ENCODE data around the gene KCNQ1.

KCNQ1 gene

DNA sequence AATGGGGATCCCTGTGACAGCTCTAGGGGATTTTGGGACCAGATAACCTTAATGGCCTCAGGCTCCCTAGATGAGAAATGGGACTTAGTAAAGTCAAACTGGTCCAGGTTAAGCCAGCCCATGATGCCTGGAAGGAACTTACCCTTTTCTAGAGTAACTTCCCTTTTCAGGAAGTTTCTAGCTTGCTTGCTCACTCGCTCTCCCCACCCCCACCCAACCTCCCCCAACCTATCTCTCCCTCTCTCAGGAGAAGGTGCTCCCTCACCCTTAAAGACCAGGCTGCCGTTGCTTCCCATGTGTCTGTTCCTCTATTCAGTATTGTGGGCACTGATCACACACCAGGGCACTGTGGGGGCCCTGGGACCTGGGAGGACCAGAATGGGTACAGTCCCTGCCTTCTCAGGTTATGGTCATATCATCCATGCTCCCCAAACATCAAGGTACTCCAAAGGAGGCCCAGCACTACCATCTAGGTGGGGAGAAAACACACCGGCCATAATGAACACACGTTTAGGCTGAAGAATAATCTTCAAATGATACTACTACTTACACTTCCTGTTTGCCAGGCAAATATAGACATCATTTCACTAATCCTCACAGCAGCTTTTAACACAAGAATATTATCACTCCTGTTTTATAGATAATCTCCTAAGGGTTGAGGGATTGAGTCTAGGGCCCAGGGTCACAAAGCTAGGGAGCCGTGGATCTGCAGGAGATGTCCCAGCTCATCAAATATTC, 236.8 kb downstream of the KCNQ1 start:
- DNase-seq (ENCODE audit: low read depth, low spot score) = no peak

DNA sequence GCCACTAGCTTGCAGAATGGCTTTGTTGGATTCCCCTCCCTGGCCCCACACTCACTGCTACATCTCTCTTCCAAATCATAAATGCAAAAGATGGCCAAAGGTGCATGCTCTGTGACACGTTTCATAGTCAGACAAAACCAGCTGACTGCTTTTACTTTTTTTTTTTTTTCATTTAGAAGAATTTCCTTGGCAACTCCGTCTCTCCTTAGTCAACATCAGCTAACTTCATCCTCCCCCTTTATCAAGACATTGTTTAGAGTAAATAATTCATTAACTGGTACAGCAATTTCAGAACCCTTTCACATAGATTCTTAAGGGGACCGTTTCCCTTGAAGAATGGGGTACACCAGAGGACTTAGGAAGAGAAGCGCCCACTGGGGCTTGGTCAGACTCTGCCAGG, 239.0 kb downstream of the KCNQ1 start:
- no peak for DNase-seq (ENCODE audit: low read depth, low spot score)

DNA sequence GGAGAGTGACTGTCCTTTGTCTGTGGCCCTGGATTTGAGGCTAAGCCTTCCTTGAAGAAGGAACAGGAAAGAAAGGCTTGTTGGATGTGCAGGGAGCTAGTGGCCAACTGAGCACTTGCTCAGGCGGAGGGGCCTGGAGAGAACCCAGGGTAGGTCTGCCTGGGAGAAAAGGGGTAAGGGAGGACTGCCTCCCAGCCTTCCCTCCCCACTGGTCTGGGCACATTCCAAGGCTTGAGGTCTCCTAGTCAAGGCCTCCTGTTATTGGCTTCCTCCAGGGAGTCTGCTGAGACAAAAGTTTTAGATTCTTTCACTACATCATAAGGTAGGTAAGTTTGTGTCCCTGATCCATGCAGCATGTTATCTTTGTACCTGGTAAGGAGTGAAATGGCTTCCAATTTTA, 239.8 kb downstream of the KCNQ1 start:
- no peak for DNase-seq (ENCODE audit: low read depth, low spot score)

DNA sequence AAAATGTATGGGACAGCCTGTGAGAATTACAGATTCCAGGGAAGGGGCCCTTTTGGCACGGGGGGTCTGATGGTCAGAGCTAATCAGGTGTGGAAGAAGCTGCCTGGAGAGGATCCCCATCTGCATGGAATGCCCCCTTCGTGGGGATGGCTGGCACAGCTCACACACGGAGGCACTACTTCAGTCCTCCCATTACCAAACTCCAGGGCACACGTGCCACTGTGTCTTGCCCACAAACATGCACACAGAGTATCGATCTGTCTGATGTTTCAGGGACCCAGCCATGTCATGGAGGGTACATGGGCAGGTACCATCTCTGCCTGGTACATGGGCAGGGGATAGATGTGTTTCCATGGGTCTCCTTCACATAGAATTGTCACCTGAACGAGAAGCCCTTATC, 240.2 kb downstream of the KCNQ1 start:
- DNase-seq (ENCODE audit: low read depth, low spot score) = no peak

DNA sequence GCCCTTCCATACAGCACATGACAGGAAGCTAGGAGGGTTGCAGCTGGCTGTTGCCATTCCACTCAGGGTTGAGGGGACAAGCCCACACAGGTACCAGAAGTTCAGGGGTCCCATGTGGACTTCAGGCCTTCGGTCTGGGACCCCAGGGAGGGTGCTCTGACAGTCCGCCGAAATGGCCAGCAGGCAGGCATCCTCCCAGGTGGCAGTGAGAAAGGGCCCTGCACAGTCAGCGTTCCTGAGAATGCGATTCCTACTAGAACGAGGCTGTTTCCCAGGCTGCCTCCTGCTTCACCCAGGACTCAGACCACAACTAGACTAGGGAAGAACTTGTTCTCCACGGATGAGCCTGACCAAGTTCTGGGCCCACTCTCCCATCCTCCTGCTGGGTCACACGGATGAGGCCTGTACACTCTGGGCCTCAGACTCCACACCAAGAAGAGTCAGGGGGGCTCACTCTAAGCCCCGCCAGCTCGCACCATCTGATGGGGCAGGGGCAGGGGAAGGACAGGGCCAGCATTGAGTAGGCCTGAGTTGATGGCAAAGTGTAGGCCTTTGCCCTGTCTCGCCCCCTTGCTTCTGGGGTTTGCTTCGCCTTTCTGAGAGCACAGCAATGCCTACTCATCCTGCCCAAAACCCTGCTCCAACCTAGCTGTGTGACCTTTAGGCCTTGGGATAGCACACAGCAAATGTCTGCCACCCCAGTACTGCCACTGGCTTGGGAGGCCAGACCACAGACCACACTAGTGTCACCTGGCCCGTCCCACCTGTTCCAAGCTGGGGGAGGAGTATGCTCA, 241.0 kb downstream of the KCNQ1 start:
- no peak for DNase-seq (ENCODE audit: low read depth, low spot score)

DNA sequence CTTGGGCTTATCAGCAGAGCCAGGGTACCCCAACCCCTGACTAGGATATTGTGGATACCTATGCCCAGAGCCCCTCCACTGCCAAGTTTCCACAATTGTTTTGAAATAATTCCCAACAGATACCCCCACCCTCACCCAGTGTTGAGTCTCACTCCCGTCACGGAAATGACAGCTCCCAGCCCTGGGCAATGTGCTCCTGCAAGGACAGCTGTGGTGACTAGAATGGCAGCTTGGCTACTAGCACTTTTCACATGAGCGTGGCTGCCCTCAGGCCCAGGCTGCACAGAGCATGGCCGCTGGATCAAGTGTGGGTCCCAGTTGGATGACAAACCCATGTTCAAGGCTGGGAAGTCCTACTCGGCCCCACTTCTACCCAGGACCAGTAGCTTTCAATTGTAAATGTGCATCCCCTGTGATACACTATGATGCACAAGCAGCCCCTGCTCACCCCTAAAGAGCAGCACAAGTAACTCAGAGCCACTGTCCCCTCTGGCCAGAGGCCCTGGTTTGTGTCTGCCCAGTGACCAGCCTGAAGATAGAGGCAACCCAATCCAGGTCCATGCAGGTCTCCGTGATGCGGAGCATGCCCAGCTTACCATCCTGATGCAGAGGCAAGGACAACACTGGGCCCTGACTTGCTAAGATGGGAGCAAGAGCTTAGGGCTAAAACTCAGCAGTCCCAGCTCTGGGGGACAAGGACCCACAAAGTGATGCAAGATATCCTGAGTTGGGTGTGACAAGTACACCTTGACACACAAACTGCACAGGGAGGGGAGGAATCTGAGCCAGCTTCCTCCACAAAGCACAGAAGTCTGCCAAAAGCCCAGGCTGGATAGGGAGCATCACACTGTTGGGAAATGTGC, 241.8 kb downstream of the KCNQ1 start:
- DNase-seq (ENCODE audit: low read depth, low spot score) = no peak

DNA sequence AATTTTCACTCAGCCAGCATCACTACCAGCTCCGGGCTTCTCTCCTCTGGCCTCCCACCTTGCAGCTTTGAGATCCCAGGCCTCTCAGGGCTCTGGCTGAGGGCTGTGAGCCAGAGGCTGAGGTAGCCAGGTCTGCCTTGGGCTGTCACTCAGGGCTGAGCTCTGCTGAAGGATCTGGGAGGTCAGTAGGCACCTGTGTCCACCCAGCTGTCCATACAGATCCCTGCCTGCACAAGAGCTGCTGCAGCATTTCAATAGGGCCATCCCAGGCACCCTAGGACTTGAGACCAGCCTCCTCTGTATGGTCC, 242.4 kb downstream of the KCNQ1 start:
- no peak for DNase-seq (ENCODE audit: low read depth, low spot score)

DNA sequence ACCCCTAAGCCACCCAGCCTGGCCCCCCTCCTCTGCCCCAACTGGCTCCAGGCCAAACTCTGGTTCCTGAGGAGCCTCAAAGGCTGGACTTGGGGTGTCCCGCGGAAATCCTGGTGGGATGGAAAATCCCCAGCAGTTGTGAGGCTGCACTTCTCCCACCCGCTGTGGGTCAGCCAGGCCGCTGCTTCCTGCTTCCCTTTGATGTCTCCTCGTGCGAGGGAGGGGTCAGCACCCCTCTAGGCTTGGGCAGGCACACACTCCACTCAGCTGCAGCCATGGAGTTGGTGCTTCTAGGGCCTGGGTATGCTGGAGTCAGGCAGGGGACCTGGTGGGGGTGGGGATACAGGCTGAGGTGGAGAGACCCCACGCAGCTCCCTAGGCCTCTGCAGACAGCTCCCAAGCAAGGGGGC, 243.0 kb downstream of the KCNQ1 start:
- no peak for DNase-seq (ENCODE audit: low read depth, low spot score)

DNA sequence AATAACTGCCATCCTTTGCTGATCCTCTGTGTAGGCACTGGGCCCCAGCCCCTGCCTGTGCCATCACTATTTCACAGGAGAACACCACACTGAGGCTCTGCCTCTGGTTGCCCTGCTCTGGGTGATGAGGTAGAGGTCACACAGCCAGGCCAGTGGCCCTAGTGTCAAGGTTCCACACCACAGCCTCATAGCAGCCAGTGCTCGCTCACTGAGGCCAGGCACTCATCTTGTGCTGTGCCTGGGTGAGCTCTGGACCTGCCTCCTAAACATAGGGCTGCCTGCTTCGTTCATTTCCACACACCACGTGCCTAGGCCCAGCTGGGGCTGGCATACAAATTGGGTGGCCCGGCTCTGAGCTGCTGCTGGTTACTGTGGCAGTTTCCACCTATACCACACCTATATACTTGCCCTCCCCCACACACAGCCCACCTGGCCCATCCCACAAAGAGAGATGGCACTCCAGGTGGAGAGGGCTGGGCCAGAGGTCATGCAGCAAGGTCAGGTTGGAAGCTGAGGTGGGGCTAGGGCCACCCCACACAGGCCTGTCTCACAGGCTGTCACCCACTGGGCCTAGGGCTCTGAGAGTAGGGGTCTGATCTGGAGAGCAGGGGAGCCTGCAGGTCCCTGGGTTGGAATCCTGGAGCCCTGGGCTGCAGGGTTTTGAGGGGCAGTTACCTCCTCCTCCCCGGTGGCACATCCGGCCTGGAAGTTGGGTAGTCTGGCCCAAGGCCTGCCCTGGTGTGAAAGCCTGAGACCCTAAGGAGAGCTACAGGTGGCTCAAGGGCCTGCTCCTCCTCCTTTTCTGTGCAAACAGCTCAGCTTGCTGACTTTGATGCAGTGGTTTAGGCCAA, 243.8 kb downstream of the KCNQ1 start:
- DNase-seq (ENCODE audit: low read depth, low spot score) = no peak

DNA sequence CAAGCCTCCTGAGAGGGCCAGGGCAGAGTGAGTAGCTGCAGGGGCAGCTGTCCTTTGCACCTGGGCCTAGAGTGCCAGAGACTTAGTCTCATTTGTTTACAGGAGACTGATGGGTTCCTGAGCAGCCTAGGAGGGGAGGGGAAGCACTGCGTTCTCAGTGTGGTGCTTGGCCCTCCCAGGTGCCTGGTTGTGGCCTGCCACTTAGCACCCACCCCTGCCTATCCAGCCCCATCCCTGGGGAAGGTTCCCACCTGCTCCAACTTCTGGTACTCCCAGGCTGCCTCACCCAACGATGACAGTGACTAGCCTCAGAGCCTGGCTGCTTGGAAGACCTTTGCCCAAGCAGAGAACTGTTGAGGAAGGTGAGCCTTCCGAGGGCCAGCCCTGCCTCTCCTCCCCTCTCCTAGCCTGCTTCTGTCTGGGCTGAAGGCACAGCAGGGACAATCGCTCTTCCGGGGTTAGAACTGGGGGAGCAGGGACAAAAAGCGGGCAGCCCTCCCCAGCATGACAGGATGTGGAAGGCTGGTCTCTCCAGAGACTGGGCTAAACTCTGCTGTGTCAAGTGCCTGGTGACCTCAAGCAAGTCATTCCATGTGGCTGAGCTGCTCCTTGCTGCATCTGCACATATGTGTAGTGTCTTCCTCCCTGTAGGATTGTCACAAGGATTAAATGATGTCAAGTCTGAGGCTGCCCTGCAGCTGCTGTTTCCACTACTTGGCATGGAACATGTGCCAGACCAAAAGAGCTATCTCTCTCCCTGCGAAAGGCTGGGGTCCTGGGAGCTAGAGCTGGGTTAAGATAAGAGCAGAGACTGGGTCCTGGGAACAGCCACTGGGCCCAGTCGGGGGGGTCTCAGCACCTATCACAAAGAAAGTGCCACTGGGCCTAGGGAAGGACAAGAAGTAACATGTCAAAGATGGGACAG, 245.1 kb downstream of the KCNQ1 start:
- no peak for DNase-seq (ENCODE audit: low read depth, low spot score)

DNA sequence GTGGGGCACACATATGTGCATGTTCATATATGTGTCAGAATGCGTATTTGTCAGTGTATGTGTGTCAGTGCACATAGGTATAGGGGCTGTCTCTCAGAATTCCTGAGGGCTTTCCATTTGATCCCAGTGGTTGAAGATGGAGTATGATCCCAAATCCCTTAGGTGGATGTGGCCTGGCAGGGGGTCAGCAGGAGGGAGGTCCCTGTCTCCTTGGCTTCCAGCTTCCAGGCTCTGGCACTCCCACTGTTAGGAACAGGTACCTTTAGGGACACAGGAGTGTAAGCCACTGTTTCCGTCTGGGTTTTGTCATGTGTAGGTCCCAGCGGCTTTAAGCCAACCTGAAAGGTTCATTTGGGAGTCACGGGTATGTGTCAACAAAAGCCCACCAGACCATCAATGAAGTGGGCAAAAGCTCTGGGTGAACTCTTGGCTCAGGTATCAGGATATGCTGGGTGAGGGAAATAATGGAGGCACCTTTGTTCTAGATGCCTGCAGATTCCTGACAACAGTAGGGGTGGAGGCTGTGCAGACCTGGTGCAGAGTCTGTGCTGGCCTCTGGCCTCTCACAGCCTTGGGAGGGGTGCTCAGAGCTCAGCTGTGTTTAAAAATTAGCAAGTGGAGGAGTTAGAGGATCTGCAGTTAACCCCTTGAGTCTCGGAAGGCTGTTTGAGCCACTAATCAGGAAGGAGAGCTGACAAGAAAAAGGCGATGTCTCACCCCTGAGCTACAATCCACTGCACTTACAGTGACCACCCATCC, 246.0 kb downstream of the KCNQ1 start:
- DNase-seq (ENCODE audit: low read depth, low spot score) = no peak

DNA sequence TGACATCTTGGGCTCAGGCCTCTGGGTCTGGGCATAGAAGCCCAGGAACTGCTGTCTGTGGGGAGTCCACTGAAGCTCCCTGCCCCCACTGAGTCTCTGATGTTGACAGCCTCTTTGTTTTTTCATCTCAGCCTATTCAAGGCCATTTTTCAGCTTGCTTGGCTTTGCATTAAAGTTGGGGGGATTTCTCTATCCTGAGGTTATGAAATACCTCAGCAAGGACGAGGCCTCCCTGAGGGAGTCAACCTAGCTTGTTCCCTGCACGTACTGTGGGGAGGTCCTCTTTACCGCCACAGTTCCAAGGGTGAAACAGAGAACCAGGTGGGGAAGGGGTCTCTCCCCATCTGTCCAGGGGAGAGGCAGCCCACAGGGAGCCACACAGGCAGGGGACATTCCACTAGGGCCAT, 246.6 kb downstream of the KCNQ1 start:
- no peak for DNase-seq (ENCODE audit: low read depth, low spot score)

DNA sequence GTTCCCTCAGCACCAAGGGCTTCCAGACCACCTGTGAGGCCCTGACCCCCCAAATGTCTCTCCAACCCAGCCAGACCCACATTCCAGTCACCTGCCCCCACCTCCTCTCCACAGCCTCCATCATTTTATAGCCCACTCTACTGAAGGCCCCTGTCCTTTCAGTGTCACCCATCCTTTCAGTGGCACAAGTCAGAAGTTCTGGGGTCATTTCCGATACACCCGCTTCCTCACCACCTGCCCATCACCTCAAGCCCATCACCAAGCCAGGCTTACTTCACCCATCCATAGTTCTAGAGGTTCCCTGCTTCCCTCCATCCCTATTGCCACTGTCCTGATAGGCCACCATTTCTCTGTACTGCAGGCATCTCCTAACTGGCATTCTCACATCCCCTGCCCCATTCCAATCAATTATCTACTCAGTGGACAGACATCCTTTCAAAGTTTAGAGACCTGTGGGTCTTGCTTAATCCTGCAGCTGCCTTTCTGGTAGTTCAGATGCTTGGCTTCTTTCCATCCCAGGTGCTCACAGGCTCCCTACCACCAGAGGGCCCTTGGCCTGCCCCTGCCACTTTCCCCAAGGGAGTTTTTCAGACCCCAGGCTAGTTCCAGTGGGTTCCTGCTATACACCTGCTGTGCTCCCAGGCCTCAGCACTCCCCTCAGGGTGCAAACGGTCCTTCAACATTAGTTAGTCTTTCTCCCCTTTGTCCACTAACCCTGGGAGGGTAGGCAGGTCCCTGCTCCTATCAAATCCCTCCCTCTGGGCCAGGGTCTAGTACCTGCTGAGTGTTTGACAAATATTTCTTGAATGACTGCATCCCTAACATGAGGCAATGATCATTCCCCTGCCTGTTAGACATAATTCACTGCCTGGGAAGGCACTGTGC, 247.4 kb downstream of the KCNQ1 start:
- DNase-seq (ENCODE audit: low read depth, low spot score) = no peak

DNA sequence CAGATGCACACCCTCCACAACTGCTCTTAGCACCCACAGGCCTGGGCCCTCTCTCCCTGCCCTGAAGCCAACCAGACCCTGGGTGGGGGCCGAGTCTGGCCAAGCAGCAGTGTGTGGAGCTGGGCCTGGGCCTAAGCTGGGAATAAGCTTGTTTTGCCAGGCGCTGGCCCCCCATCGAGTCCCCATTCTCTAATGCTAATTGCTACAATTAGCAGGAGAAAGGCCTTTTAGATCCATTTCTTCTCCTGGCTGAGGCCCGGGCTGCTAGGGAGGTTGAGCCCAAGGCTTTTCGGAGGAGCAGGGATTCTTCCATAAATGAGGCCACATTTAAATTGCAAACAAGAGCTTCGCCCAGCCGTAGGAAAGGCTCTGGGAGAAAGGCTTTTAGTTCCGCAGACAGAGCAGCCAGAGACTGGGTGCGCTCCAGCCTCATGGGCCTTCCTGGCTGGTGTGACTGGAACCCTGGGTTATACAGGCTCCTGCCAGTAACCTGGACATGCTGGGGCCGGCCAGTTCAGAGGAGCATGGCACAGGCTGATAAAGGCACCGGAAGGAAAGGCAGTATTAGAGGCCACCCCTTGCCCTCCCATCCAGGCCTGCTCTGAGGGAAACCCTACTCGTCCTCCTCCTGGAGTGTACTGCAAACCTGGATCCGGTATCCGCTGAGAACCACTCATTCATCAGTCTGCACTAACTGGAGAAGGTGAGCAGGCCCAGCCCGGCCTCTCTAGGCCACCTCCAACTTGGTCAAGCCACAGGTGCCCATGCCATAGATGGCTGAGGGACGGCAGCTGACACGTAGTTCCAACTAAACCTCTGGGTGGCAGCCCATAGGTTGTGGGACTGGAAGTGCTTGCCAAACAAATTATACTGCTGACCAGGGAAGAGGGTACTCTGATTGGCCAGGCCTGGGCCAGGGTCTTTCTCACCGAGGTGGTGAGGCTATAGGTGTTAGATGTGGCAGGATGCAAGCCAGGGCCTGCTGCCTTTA, 248.8 kb downstream of the KCNQ1 start:
- DNase-seq (ENCODE audit: low read depth, low spot score) = no peak

DNA sequence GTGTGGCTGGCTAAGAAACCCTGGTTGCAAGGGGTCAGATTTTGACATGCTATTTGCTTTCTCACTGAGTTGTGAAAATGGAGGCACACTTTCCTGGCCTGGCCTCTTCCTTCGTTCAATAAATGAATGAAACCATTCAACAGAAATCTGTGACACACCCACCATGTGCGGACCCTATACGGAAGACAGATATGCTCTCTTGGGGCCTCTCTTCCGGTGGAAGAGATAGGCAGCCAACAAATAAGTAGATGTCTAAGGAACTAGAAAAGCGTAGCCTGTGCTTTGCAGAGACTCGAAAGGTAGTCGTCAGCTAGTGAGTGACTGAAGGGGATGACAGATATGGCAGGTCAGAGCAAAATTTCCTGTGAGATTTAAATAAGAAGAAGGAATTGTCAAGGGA, 249.7 kb downstream of the KCNQ1 start:
- no peak for DNase-seq (ENCODE audit: low read depth, low spot score)

DNA sequence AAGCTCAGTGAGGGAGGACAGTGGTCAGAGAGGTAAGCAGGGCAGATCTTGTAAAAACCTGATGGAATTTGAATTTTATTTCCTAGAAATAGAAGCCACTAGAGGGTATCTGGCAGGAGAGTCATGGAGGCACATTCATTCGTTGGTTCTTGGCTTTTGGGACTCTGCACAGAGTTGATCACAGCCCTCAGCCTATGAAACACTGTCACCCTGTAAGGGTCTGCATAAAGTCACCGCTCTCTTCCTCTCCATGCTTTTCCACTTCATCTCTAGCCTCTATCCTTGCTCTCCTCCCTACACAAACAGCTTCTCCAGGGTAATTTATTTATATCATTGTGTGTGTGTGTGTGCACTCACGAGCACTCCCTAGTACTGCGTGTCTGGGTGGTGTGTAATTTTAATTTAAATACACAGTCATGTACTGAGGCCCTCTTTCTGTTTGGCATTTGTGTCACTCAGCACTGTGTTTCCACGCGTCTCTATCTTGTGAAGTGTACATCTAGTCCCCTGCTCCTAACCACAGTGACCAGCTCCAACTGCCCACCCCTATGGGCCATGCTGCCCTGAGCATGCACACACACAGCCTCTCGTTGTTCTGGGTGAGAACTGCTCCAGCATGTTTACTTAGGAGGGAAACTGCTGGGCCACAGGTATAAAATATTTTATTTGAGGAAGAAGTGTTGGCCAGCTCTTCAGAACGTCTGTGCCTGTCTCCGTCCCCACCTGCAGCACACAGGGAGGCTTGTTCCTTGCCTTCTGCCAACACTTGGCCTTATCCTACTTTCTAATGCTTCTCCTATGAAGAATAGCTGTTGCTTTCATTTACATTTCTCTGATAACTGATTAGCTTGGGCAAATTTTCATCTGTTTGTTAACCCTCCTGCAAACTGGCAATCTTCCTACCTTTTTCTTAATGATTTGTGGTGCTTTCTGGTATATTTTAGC, 250.5 kb downstream of the KCNQ1 start:
- no peak for DNase-seq (ENCODE audit: low read depth, low spot score)

Data from activated naive CD8-positive, alpha-beta T cell treated with anti-CD3 and anti-CD28 coated beads, Interleukin-2, amount 50 U/mL, for 16 hours (primary cell).